Heart right ventricle (tissue), 16 donors: Measurements from ENCODE around the gene PHEX. TPM values are rescaled to one million over a fixed set of nuclear protein-coding genes. Genes with fewer than 3 reads are reported as not detected.

ENCODE experiments used
- ATAC-seq, 8 donors: fragments of 200-7000 bp; cut with Tn5 transposase; one replicate each; pipeline ENCODE4 v1.9.1; 2020; ENCODE audit warnings: mild to moderate bottlenecking in 8 of 8, moderate library complexity in 8 of 8, moderate number of reproducible peaks in 1 of 8
- DNase-seq, 2 donors: peaks; one replicate each; pipeline ENCODE4 v3.0.0-alpha.2; 2020
- H3K27ac ChIP-seq, 10 donors: fragments of 200-600 bp; sonication (generic) in 2 of 10; one replicate each; pipeline versions ENCODE4 v1.5.0 to v1.8.0; 2020 to 2022; ENCODE audit warnings: mild to moderate bottlenecking in 3 of 10
- H3K27me3 ChIP-seq, 7 donors: fragments of 200-600 bp; one replicate each; pipeline ENCODE4 v1.8.0; 2021 to 2022; ENCODE audit warnings: mild to moderate bottlenecking in 2 of 7
- H3K36me3 ChIP-seq, 9 donors: fragments of 200-600 bp; sonication (generic) in 1 of 9; one replicate each; pipeline versions ENCODE4 v1.5.0 to v1.8.0; 2020 to 2022; ENCODE audit warnings: mild to moderate bottlenecking in 2 of 9
- H3K4me1 ChIP-seq, 9 donors: fragments of 200-600 bp; sonication (generic) in 1 of 9; one replicate each; pipeline versions ENCODE4 v1.5.0 to v1.8.0; 2020 to 2022; ENCODE audit warnings: mild to moderate bottlenecking in 4 of 9
- H3K4me3 ChIP-seq, 10 donors: fragments of 200-600 bp; sonication (generic) in 2 of 10; one replicate each; pipeline versions ENCODE4 v1.5.0 to v1.8.0; 2020 to 2022; ENCODE audit warnings: mild to moderate bottlenecking in 7 of 10, moderate library complexity in 2 of 10
- H3K9me3 ChIP-seq, 11 donors: fragments of 200-600 bp in 10 of 11; sonication (generic) in 2 of 11; one replicate each; pipeline versions ENCODE4 v1.5.0 to v1.8.0; 2013 to 2022; ENCODE audit warnings: mild to moderate bottlenecking in 2 of 11, control low read depth in 1 of 11, moderate library complexity in 1 of 11
- WGBS, 2 donors: extraction: QIAGEN DNeasy Blood & Tissue Kit; methylation state at CpG; one replicate each; pipeline ENCODE4 v1.1.7; 2013; ENCODE audit warnings: inconsistent platforms in 1 of 2; 5-methylcytosine and 5-hydroxymethylcytosine counted together
- intact Hi-C, 10 donors: fragments of 100-400 bp; cut with DNase I; formaldehyde crosslinking; loops; one replicate each; pipeline versions ENCODE4 v1.11.1 to v1.14.2; 2022
- polyA plus RNA-seq, 2 donors: library from polyadenylated mRNA; stranded (reverse); fragments of 200-250 nt; gene quantifications; one replicate each; pipeline ENCODE4 v1.2.3, GENCODE V29; 2013
- total RNA-seq, 10 donors: library from RNA; stranded (reverse); fragmentation: NEBNext Ultra II Directional in 3 of 10; extraction: Animal tissue kit (Norgen Biotek cat#: 25700) in 3 of 10; gene quantifications; one replicate each; pipeline versions ENCODE4 v1.2.1 to v1.2.4, GENCODE V29; 2021 to 2023
- TF ChIP-seq, protein P1 (sequence below), 9 donors: fragments of 200-600 bp; sonication (generic) in 2 of 9; IDR thresholded peaks; one replicate each; pipeline versions ENCODE4 v1.5.0 to v1.8.0; 2021 to 2022; ENCODE audit warnings: antibody characterized with exemption in 9 of 9, mild to moderate bottlenecking in 5 of 9, moderate library complexity in 1 of 9
- donor health status: Arrhythmogenic right ventricular cardiomyopathy.
- donor health status: ischemic (EF 13 %, LVEDD 7.1; RV severe dilation, severe dysfunction).
- donor health status: healthy with polysubstance abuse.
- donor health status: DM: no; HTN: yes; CAD: no.
- donor health status: DM: no; HTN: no; CAD: no.
- donor health status: ischemic (EF 25% LVEDD 6.9; RV normal size, moderate dysfunction).
- donor health status: ischemic (EF 25% LVEDD 5.7; RV mildly dilated, moderate dysfunction).
- donor health status: healthy.
- donor health status: DM: yes; HTN: yes; CAD: no.
- donor health status: Ischemic cardiomyopathy.
- donor health status: ischemic (EF 35%, LVEDD 5.7; RV mildly dilated, moderate dysfunction).
- donor health status: nonischemic (EF 11% LVEDD 7.7; RV severe dilation, severe dysfunction).
- donor health status: DM: yes; HTN: yes; CAD: no.
- donor health status: PGD.
- donor health status: ischemic (EF 29% LVEDD 5.4; RV normal size, mild dysfunction).
- donor health status: nonischemic (EF 23%, LVEDD 6.1; RV moderate dilation, normal function).

Gene PHEX
- total and polyA plus RNA-seq, 12 donors, result 0.01 to 0.36 (median 0.18) TPM; not detected in 3

DNA sequence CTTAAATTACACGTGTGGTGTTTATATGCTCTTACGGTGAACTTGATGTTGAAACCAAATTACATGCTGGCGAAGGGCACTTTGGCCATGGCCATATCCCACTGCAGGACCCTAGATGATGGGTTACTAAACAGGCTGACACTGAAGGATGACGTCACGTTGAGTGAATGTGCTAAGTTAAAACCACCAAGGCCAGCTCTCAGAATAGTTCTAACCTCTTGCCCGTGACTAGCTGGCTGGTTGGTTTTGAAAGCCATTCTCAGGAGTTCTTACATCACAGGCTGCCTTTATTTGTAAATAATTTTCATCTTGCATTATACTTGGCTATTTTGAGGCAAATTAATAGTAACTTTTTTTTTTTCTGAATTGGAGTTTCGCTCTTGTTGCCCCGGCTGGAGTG, 41.3 kb upstream of the PHEX start:
- Histone ChIP-seq H3K27ac (peak overlapping the region in 1 of 10 donors; percentile 24), H3K9me3 (no peaks in the 10 kb centered on the region), H3K27me3 (no peaks in the 10 kb centered on the region), H3K4me1 (peaks cover 0 to 13% (median 0%) of the 10 kb centered on the region in 9 donors), H3K36me3 (peaks cover 0 to 48% (median 0%) of the 10 kb centered on the region in 9 donors), H3K4me3 (no peak overlapping the region)
- TF ChIP-seq, protein P1, sequence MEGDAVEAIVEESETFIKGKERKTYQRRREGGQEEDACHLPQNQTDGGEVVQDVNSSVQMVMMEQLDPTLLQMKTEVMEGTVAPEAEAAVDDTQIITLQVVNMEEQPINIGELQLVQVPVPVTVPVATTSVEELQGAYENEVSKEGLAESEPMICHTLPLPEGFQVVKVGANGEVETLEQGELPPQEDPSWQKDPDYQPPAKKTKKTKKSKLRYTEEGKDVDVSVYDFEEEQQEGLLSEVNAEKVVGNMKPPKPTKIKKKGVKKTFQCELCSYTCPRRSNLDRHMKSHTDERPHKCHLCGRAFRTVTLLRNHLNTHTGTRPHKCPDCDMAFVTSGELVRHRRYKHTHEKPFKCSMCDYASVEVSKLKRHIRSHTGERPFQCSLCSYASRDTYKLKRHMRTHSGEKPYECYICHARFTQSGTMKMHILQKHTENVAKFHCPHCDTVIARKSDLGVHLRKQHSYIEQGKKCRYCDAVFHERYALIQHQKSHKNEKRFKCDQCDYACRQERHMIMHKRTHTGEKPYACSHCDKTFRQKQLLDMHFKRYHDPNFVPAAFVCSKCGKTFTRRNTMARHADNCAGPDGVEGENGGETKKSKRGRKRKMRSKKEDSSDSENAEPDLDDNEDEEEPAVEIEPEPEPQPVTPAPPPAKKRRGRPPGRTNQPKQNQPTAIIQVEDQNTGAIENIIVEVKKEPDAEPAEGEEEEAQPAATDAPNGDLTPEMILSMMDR (IDR thresholded peaks at IDR 0.05), result no peak
- DNase-seq, result no peak
- 77 to 96% methylated on average over 8 of the region's 8 CpGs for WGBS, 2 donors
- ATAC-seq, result no peak
- intact Hi-C loops, result loop anchor here in 1 of 10 donors (10.0 kb wide), 1 partner anchor 204 kb away; no protein-coding TSS in a partner anchor

GRCh38 chrX:21991504-21991903, 40.6 kb upstream of the PHEX start:
- Histone ChIP-seq H3K4me1 (peaks cover 0 to 13% (median 0%) of the 10 kb centered on the region in 9 donors), H3K36me3 (peaks cover 0 to 46% (median 0%) of the 10 kb centered on the region in 9 donors), H3K27ac (peak overlapping the region in 1 of 10 donors; percentile 0), H3K27me3 (no peaks in the 10 kb centered on the region), H3K4me3 (no peak overlapping the region), H3K9me3 (no peaks in the 10 kb centered on the region)
- intact Hi-C loops, result loop anchor here in 1 of 10 donors (10.0 kb wide), 1 partner anchor 203 kb away; no protein-coding TSS in a partner anchor
- 96 to 97% methylated on average over 3 of the region's 3 CpGs for WGBS, 2 donors
- TF ChIP-seq, protein P1 (IDR thresholded peaks at IDR 0.05), result no peak
- DNase-seq (no peak), ATAC-seq (no peak)

DNA sequence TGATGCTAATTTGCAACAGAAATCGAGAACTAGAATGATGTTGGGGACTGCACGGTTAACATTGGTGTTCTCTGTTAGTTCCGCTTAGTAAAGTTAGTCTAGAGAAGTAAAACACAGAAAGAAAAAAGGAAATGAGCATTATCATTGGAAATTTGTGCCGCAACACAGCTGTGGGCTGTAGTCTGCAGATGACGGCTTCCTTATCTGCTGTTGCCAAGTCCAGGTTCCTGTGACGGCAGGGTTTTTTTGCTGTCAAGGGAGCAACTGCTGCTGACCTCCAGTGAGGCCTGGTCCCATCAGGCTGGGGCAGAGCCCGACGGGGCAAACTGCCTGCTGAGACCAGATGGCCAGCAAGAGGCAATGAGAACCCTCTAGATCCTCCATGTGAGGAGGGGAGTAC, 38.9 kb upstream of the PHEX start:
- no peaks in the 10 kb centered on the region for H3K9me3 ChIP-seq
- DNase-seq (peak; percentile 7 to 14), ATAC-seq (peak in 6 of 8 donors; percentile 39 to 79 (median 48))
- H3K36me3 ChIP-seq, result peaks cover 0 to 33% (median 0%) of the 10 kb centered on the region in 9 donors
- peaks cover 0 to 15% (median 0%) of the 10 kb centered on the region in 9 donors for H3K4me1 ChIP-seq
- intact Hi-C loops, result loop anchor here in 1 of 10 donors (10.0 kb wide), 1 partner anchor 202 kb away; no protein-coding TSS in a partner anchor
- H3K27ac ChIP-seq, result peak overlapping the region in 3 of 10 donors; percentile 26 to 87 (median 40)
- WGBS, 2 donors, result 59 to 69% methylated on average over 8 of the region's 8 CpGs
- no peaks in the 10 kb centered on the region for H3K27me3 ChIP-seq
- TF ChIP-seq, protein P1 (IDR thresholded peaks at IDR 0.05), result no peak
- H3K4me3 ChIP-seq, result no peak overlapping the region

GRCh38 chrX:21996872-21997455, 35.2 kb upstream of the PHEX start:
- H3K4me3 ChIP-seq, result no peak overlapping the region
- intact Hi-C loops, result loop anchor here in 1 of 10 donors (10.0 kb wide), 1 partner anchor 198 kb away; no protein-coding TSS in a partner anchor
- H3K27ac ChIP-seq, result peak overlapping the region in 1 of 10 donors; percentile 78
- TF ChIP-seq, protein P1 (IDR thresholded peaks at IDR 0.05), result no peak
- H3K4me1 ChIP-seq, result peaks cover 0 to 15% (median 0%) of the 10 kb centered on the region in 9 donors
- H3K9me3 ChIP-seq, result no peaks in the 10 kb centered on the region
- H3K36me3 ChIP-seq, result peaks cover 0 to 19% (median 0%) of the 10 kb centered on the region in 9 donors
- ATAC-seq (peak in 6 of 8 donors; percentile 20 to 65 (median 47)), DNase-seq (no peak)
- 87 to 88% methylated on average over 10 of the region's 10 CpGs for WGBS, 2 donors
- H3K27me3 ChIP-seq, result no peaks in the 10 kb centered on the region
